ENCODE measurements around the gene GNB1L. TPM values are rescaled to one million over a fixed set of nuclear protein-coding genes. Genes with fewer than 3 reads are reported as not detected.

Gene GNB1L
- total RNA-seq, 1 donor from 2014 or later, result 13.8 TPM

GRCh38 chr22:19760058-19760950 is 94.4 kb downstream of the GNB1L start, which contains the start of gene TBX1:
Gene TBX1 (plus strand): TSS chr22:19760778. CDS start chr22:19760844, 66 bp downstream.
- no peaks in the 10 kb centered on the region for H3K36me3 Mint-ChIP-seq (ENCODE audit: low read depth)
- peaks cover 87% of the 10 kb centered on the region for H3K27me3 Mint-ChIP-seq (ENCODE audit: low read depth)
- peaks cover 15% of the 10 kb centered on the region for H3K4me1 Mint-ChIP-seq
- peak within 1 kb of the TSS; percentile 76 for H3K4me3 Mint-ChIP-seq
- no peak within 1 kb of the TSS for H3K27ac Mint-ChIP-seq (ENCODE audit: unreplicated experiment)
- DNase-seq (ENCODE audit: low read depth, low spot score), result no peak
- no peaks in the 10 kb centered on the region for H3K9me3 Mint-ChIP-seq
- no peak for TF ChIP-seq CTCF (conservative IDR thresholded peaks at IDR 0.05)

- no peak for DNase-seq (ENCODE audit: low read depth, low spot score)
- no peaks in the 10 kb centered on the region for H3K9me3 Mint-ChIP-seq
- no peak for TF ChIP-seq CTCF (conservative IDR thresholded peaks at IDR 0.05)
Observed at GRCh38 chr22:19759427-19760057, 95.1 kb downstream of the GNB1L start.

GRCh38 chr22:19758896-19759426 is 95.7 kb downstream of the GNB1L start:
- no peaks in the 10 kb centered on the region for H3K9me3 Mint-ChIP-seq
- no peaks in the 10 kb centered on the region for H3K36me3 Mint-ChIP-seq (ENCODE audit: low read depth)
- DNase-seq (ENCODE audit: low read depth, low spot score), result no peak
- TF ChIP-seq CTCF (conservative IDR thresholded peaks at IDR 0.05), result no peak
- H3K4me3 Mint-ChIP-seq, result no peak overlapping the region
- H3K27ac Mint-ChIP-seq (ENCODE audit: unreplicated experiment), result no peak overlapping the region
- peaks cover 87% of the 10 kb centered on the region for H3K27me3 Mint-ChIP-seq (ENCODE audit: low read depth)
- peaks cover 11% of the 10 kb centered on the region for H3K4me1 Mint-ChIP-seq

More at GRCh38 chr22:19759427-19760057, 95.1 kb downstream of the GNB1L start:
- H3K4me1 Mint-ChIP-seq, result peaks cover 12% of the 10 kb centered on the region
- peak overlapping the region; percentile 64 for H3K4me3 Mint-ChIP-seq
- H3K27me3 Mint-ChIP-seq (ENCODE audit: low read depth), result peaks cover 87% of the 10 kb centered on the region
- no peak overlapping the region for H3K27ac Mint-ChIP-seq (ENCODE audit: unreplicated experiment)
- H3K36me3 Mint-ChIP-seq (ENCODE audit: low read depth), result no peaks in the 10 kb centered on the region

GRCh38 chr22:19757985-19758895 is 96.4 kb downstream of the GNB1L start:
- no peaks in the 10 kb centered on the region for H3K9me3 Mint-ChIP-seq
- no peak for DNase-seq (ENCODE audit: low read depth, low spot score)
- no peak for TF ChIP-seq CTCF (conservative IDR thresholded peaks at IDR 0.05)
- H3K36me3 Mint-ChIP-seq (ENCODE audit: low read depth), result no peaks in the 10 kb centered on the region
- H3K27ac Mint-ChIP-seq (ENCODE audit: unreplicated experiment), result no peak overlapping the region
- H3K27me3 Mint-ChIP-seq (ENCODE audit: low read depth), result peaks cover 87% of the 10 kb centered on the region
- H3K4me1 Mint-ChIP-seq, result peaks cover 11% of the 10 kb centered on the region
- H3K4me3 Mint-ChIP-seq, result no peak overlapping the region

Data from neural crest cell (in vitro differentiated cells).